Endothelial cell of umbilical vein (primary cell): ENCODE data around the gene GANAB. TPM values are rescaled to one million over a fixed set of nuclear protein-coding genes. Genes with fewer than 3 reads are reported as not detected.

Experiments
- BruUV-seq: library from RNA; stranded (reverse); fragments of 400-500 nt; replicated peaks from 2 replicates; lab custom pipeline; 2021; lab: Mats Ljungman, UMichigan
- CTCF ChIA-PET: fragments of 300-600, 350-600 bp; sonication (Branson Sonifier 250); formaldehyde crosslinking; loops from one replicate; lab custom pipeline; 2021; ENCODE audit warnings: antibody characterized with exemption, inconsistent platforms; lab: Charles Lee
- POLR2A ChIA-PET: fragments of 300-600, 350-600 bp; sonication (Branson Sonifier 250); formaldehyde crosslinking; loops from one replicate; lab custom pipeline; 2021; ENCODE audit warnings: antibody characterized with exemption, inconsistent platforms; lab: Charles Lee
- DNase-seq: peaks from one replicate; pipeline ENCODE4 v3.0.0-alpha.2; 2011; ENCODE audit warnings: low read depth, low spot score
- FAIRE-seq: peaks from 2 replicates; lab custom pipeline; 2011; peaks lifted over from hg19 to GRCh38; lab: Jason Lieb, UNC
- H2AFZ ChIP-seq: 2 replicates; pipeline ENCODE4 v1.6.0; 2012; ENCODE audit warnings: low read depth, low read length, control low read depth, inconsistent platforms
- H3K27ac ChIP-seq: 2 replicates; pipeline ENCODE4 v1.5.1; 2011; ENCODE audit warnings: low read depth, mild to moderate bottlenecking, control low read depth, low read length, moderate library complexity; ENCODE audit not compliant: insufficient read depth
- H3K27me3 ChIP-seq, 2 experiments: 2 replicates each; pipeline versions ENCODE4 v1.6.0 to v1.6.1; 2011; ENCODE audit warnings: low read length in 2 of 2, mixed read lengths in 1 of 2; ENCODE audit not compliant: control insufficient read depth in 2 of 2, insufficient read depth in 2 of 2
- H3K36me3 ChIP-seq, 2 experiments: 2 replicates in 1 of 2; 3 replicates in 1 of 2; pipeline ENCODE4 v1.5.1; 2011; ENCODE audit warnings: low read length in 2 of 2, mild to moderate bottlenecking in 1 of 2, moderate library complexity in 1 of 2; ENCODE audit not compliant: control insufficient read depth in 2 of 2, insufficient read depth in 2 of 2; ENCODE audit errors: extremely low read depth in 1 of 2
- H3K4me1 ChIP-seq: 3 replicates; pipeline ENCODE4 v1.5.1; 2011; ENCODE audit warnings: mild to moderate bottlenecking, low read length; ENCODE audit not compliant: control insufficient read depth, insufficient read depth; ENCODE audit errors: extremely low read depth
- H3K4me2 ChIP-seq: 2 replicates; pipeline ENCODE4 v1.6.1; 2011; ENCODE audit warnings: low read length, control low read depth, mixed read lengths; ENCODE audit not compliant: insufficient read depth
- H3K4me3 ChIP-seq, 3 experiments: fragments of 200-600 bp in 1 of 3; sonication (generic), shearing (Covaris generic) in 1 of 3; replicated peaks in 1 of 3; 2 replicates each; pipeline ENCODE4 v1.5.1; 2011 to 2016; ENCODE audit warnings: control low read depth in 3 of 3, low read length in 3 of 3, mild to moderate bottlenecking in 2 of 3, inconsistent platforms in 1 of 3, low read depth in 1 of 3, moderate library complexity in 1 of 3; ENCODE audit not compliant: insufficient read depth in 1 of 3
- H3K79me2 ChIP-seq: 2 replicates; pipeline ENCODE4 v1.6.0; 2012; ENCODE audit warnings: low read length, inconsistent platforms; ENCODE audit not compliant: control insufficient read depth, insufficient read depth
- H3K9ac ChIP-seq: replicated peaks from 2 replicates; pipeline ENCODE3; 2011; ENCODE audit warnings: low read length, control low read depth; ENCODE audit not compliant: insufficient read depth; ENCODE audit errors: extremely low read depth
- H3K9me1 ChIP-seq: replicated peaks from 3 replicates; pipeline ENCODE4 v1.6.0; 2011; ENCODE audit warnings: mild to moderate bottlenecking, low read length; ENCODE audit not compliant: control insufficient read depth, insufficient read depth; ENCODE audit errors: extremely low read depth
- H3K9me3 ChIP-seq: replicated peaks from 2 replicates; pipeline ENCODE4 v1.5.1; 2012; ENCODE audit warnings: low read length, inconsistent platforms; ENCODE audit not compliant: control insufficient read depth, insufficient read depth
- H4K20me1 ChIP-seq: replicated peaks from 2 replicates; pipeline ENCODE3; 2011; ENCODE audit warnings: mild to moderate bottlenecking, low read length; ENCODE audit not compliant: control insufficient read depth, insufficient read depth; ENCODE audit errors: extremely low read depth
- EZH2 ChIP-seq: IDR thresholded peaks from 2 replicates; pipeline ENCODE4 v1.6.1; 2012; ENCODE audit warnings: borderline replicate concordance, low read depth, mild to moderate bottlenecking, moderate library complexity, low read length, inconsistent platforms; ENCODE audit not compliant: severe bottlenecking
- FOS ChIP-seq: IDR thresholded peaks from 2 replicates; pipeline ENCODE4 v1.6.1; 2011; ENCODE audit warnings: mild to moderate bottlenecking, low read length, moderate library complexity, borderline replicate concordance; ENCODE audit not compliant: insufficient read depth
- GATA2 ChIP-seq: IDR thresholded peaks from 2 replicates; pipeline ENCODE4 v1.7.0; 2011; ENCODE audit warnings: low read depth, mild to moderate bottlenecking, moderate library complexity, mixed read lengths, low read length; ENCODE audit not compliant: insufficient read length, insufficient read depth
- JUN ChIP-seq: IDR thresholded peaks from 2 replicates; pipeline ENCODE4 v1.6.1; 2011; ENCODE audit warnings: borderline replicate concordance, low read depth; ENCODE audit not compliant: insufficient read length, insufficient read depth
- MYC ChIP-seq: IDR thresholded peaks from one replicate; pipeline ENCODE4 v1.6.1; 2011; ENCODE audit warnings: mild to moderate bottlenecking, low read depth, low read length
- POLR2A ChIP-seq: IDR thresholded peaks from 2 replicates; pipeline ENCODE4 v1.6.1; 2012; ENCODE audit warnings: low read depth, mild to moderate bottlenecking, control low read depth, low read length
- POLR2AphosphoS5 ChIP-seq: IDR thresholded peaks from 2 replicates; pipeline ENCODE4 v1.6.1; 2012; ENCODE audit warnings: low read depth, mild to moderate bottlenecking, control low read depth, low read length, moderate library complexity; ENCODE audit not compliant: insufficient read depth
- dilution Hi-C: fragments of 300-500 bp; cut with MboI; formaldehyde crosslinking; loops from one replicate; pipeline ENCODE4 v1.15.0; 2019; ENCODE audit warnings: low sequenced_read_pairs; ENCODE audit not compliant: extremely low pct_ligation_motif_present
- intact Hi-C: fragments of 100-400 bp; cut with micrococcal nuclease; formaldehyde crosslinking; loops from one replicate; pipeline ENCODE4 v1.10.0; 2022
- polyA plus RNA-seq, 4 experiments: library from polyadenylated mRNA; depleted of rRNA in 3 of 4; stranded (reverse) in 3 of 4; unstranded in 1 of 4; fragments of >200 nt; gene quantifications; 2 replicates each; pipeline versions ENCODE4 v1.2.1 to v1.2.3, GENCODE V29; 2011 to 2012; ENCODE audit warnings: missing spikeins in 1 of 4
- total RNA-seq: library from RNA; stranded (reverse); gene quantifications from 2 replicates; pipeline ENCODE4 v1.2.3, GENCODE V29; 2021
- TF ChIP-seq, protein P1 (sequence below), 2 donors: IDR thresholded peaks; 1 replicate in 1 of 2; 2 replicates in 1 of 2; pipeline ENCODE4 v1.5.1; 2011; ENCODE audit warnings: low read length in 2 of 2, mild to moderate bottlenecking in 2 of 2, moderate library complexity in 2 of 2, control low read depth in 1 of 2, inconsistent platforms in 1 of 2, low read depth in 1 of 2; ENCODE audit not compliant: insufficient read depth in 1 of 2; ENCODE audit errors: extremely low read depth in 1 of 2
- TF ChIP-seq, protein P2 (sequence below): IDR thresholded peaks from 2 replicates; pipeline ENCODE4 v1.6.1; 2011; ENCODE audit not compliant: insufficient read depth, insufficient read length

Gene GANAB
- total and polyA plus RNA-seq, 2 donors (not counting 3 experiments of a cell fraction or from before 2014, with no cell fraction given), result 389 to 455 TPM

DNA sequence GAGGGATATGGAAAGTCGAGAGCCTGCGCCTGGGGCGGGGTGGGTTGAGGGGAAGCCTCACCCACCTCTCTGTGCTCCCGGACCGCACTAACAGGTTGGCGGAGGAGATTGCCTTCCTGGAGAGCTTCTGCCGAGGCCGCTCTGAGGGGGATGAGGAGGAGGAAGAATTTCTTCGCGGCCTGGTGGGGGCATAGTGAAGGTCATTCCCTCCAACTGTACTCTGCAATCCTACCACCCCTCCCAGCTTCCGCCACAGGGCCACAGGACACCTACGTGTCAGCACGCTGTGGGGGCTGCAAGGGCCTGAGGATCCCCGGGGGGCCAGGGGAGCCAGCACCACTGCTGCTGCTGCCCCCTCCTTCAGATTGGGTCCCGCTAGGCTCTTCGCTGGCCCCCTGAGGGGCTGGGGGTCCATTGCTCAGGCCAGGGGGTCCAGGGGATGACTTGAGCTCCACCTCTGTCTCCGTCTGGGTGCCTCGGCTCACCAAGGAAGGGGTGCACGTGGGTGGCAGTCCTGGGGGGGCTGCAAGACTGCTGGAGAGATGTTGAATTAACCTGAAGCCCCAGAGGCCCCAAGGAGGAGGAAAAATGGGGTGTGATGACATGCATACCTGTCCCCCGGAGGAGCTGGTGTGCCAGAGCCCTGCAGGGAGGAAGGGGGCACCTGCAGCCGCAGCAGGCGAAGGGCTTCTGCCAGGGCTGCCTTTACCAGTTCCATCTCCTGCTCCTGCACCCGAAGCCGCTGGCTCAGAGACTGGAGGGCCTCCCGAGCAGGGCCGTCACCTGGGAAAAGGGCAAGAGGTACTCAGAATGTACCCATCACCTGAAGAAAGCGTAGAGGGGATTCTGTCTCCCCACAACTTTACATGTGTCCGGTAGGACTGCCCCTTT, 35.4 kb downstream of the GANAB start:
- Histone ChIP-seq H3K27ac (peak overlapping the region; percentile 30), H3K9ac (peak overlapping the region; percentile 57), H3K9me1 (no peaks in the 10 kb centered on the region), H3K4me3 (peak overlapping the region; percentile 61 to 74 (median 67)), H3K4me1 (peaks cover 22% of the 10 kb centered on the region), H4K20me1 (no peaks in the 10 kb centered on the region), H3K27me3 (no peaks in the 10 kb centered on the region), H3K36me3 (peaks cover 0 to 10% of the 10 kb centered on the region in 2 experiments), H3K9me3 (no peaks in the 10 kb centered on the region), H3K4me2 (peak overlapping the region; percentile 87), H3K79me2 (peaks cover 14% of the 10 kb centered on the region), H2AFZ (peak overlapping the region; percentile 51)
- no peak for DNase-seq
- TF ChIP-seq, protein P1, sequence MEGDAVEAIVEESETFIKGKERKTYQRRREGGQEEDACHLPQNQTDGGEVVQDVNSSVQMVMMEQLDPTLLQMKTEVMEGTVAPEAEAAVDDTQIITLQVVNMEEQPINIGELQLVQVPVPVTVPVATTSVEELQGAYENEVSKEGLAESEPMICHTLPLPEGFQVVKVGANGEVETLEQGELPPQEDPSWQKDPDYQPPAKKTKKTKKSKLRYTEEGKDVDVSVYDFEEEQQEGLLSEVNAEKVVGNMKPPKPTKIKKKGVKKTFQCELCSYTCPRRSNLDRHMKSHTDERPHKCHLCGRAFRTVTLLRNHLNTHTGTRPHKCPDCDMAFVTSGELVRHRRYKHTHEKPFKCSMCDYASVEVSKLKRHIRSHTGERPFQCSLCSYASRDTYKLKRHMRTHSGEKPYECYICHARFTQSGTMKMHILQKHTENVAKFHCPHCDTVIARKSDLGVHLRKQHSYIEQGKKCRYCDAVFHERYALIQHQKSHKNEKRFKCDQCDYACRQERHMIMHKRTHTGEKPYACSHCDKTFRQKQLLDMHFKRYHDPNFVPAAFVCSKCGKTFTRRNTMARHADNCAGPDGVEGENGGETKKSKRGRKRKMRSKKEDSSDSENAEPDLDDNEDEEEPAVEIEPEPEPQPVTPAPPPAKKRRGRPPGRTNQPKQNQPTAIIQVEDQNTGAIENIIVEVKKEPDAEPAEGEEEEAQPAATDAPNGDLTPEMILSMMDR (IDR thresholded peaks at IDR 0.05; ENCODE audit: extremely low read depth in 1 of 2, insufficient read depth in 1 of 2, low read depth in 1 of 2, low read length in 2 of 2), result no peak
- no peak for TF ChIP-seq MYC
- TF ChIP-seq GATA2, result no peak
- no peak for TF ChIP-seq FOS
- no peak for TF ChIP-seq POLR2AphosphoS5
- TF ChIP-seq EZH2, result no peak
- TF ChIP-seq, protein P2, sequence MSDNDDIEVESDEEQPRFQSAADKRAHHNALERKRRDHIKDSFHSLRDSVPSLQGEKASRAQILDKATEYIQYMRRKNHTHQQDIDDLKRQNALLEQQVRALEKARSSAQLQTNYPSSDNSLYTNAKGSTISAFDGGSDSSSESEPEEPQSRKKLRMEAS, result no peak
- no peak for TF ChIP-seq JUN
- TF ChIP-seq POLR2A, result no peak
- ChIA-PET CTCF (interaction anchor here (0.7 to 5.7 kb wide), 17 partner anchors 8 to 216 kb away, joined by 3 to 48 read pairs (median 6); partner anchors contain the start of genes B3GAT3, C11orf98, CSKMT and EEF1G), POLR2A (interaction anchor here (0.6 to 2.0 kb wide), 6 partner anchors 10 to 230 kb away, joined by 3 to 9 read pairs (median 4); partner anchors contain the start of genes B3GAT3, C11orf98, CSKMT and EEF1G)
- FAIRE-seq, result no peak
- intact Hi-C loops (loop anchor here (5.0 kb wide), 1 partner anchor 214 kb away; no protein-coding TSS in a partner anchor), dilution Hi-C loops (no loop called here)
- BruUV-seq, result no TSS peak
